ENCODE results near the gene ARV1.

GRCh38 chr1:230979389-230979716 is 459 bp downstream of the ARV1 start:
- TF ChIP-seq SP1 (IDR thresholded peaks at IDR 0.05) (no peak), SUZ12 (IDR thresholded peaks at IDR 0.05) (no peak), TARDBP (IDR thresholded peaks at IDR 0.05) (no peak), L3MBTL2 (conservative IDR thresholded peaks at IDR 0.05) (no peak), CTBP1 (IDR thresholded peaks at IDR 0.05; ENCODE audit: borderline replicate concordance) (no peak), LEF1 (IDR thresholded peaks at IDR 0.05; ENCODE audit: borderline replicate concordance) (no peak), FOXM1 (IDR thresholded peaks at IDR 0.05; ENCODE audit: borderline replicate concordance) (no peak), NFRKB (IDR thresholded peaks at IDR 0.05) (no peak), ELF4 (IDR thresholded peaks at IDR 0.05) (no peak), FOXK2 (IDR thresholded peaks at IDR 0.05) (no peak)

All from HEK293T (cell line).